Measurements from ENCODE around the gene WDR45B. TPM values are rescaled to one million over a fixed set of nuclear protein-coding genes. Genes with fewer than 3 reads are reported as not detected.

The WDR45B gene
- total RNA-seq, 1 donor from 2014 or later, result 41.4 TPM

DNA sequence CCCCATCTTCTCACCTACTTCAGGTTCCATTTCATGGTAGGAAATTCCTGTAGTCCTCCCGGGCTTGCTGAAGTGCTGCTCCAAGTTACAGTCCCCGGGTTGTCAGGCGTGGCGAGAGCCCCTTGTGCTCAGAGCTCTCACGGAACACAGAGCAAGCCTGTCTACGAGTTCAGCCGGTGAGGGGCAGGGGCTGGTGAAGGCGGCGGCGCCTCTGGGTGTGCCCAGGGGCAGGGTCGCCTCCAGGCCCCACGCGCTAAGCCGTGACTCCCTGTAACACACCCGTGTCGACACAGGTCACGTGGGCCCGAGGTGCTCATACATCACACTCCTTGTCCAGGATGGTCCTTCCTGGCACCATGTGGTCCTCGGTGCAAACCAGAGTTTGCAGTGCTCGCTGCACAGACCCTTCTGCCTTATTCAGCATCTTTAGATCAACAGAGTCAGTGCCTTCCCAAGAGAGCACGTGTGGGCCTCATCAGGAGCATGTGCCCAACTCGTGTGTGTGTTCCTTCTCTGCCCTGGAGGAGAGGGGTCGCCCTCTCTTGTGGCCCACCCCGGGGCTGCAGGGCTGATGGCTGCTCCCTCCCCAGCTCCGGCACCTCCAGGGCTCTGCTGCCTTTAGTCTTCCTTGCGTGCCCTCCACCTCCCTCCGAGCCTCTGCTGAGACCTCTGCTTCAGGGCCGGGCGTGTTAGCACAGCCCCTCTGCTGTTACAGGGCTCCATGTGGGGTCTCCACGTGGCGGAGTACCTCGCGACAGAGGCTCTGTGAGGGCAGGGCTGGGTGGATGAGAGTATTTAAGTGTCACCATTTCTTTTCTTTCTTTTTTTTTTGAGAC is 51.2 kb downstream of the WDR45B start:
- TF ChIP-seq, protein P1, sequence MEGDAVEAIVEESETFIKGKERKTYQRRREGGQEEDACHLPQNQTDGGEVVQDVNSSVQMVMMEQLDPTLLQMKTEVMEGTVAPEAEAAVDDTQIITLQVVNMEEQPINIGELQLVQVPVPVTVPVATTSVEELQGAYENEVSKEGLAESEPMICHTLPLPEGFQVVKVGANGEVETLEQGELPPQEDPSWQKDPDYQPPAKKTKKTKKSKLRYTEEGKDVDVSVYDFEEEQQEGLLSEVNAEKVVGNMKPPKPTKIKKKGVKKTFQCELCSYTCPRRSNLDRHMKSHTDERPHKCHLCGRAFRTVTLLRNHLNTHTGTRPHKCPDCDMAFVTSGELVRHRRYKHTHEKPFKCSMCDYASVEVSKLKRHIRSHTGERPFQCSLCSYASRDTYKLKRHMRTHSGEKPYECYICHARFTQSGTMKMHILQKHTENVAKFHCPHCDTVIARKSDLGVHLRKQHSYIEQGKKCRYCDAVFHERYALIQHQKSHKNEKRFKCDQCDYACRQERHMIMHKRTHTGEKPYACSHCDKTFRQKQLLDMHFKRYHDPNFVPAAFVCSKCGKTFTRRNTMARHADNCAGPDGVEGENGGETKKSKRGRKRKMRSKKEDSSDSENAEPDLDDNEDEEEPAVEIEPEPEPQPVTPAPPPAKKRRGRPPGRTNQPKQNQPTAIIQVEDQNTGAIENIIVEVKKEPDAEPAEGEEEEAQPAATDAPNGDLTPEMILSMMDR (IDR thresholded peaks at IDR 0.05; ENCODE audit: borderline replicate concordance), result no peak
- Histone ChIP-seq H3K4me3 (no peak overlapping the region), H3K27ac (replicated peaks) (no peak overlapping the region), H3K4me1 (peaks cover 55% of the 10 kb centered on the region), H3K36me3 (peaks cover 46% of the 10 kb centered on the region), H3K9me3 (replicated peaks) (no peaks in the 10 kb centered on the region), H3K27me3 (ENCODE audit: low read depth) (no peaks in the 10 kb centered on the region)
- DNase-seq, result no peak
- intact Hi-C loops (cut with micrococcal nuclease), result no loop called here

DNA sequence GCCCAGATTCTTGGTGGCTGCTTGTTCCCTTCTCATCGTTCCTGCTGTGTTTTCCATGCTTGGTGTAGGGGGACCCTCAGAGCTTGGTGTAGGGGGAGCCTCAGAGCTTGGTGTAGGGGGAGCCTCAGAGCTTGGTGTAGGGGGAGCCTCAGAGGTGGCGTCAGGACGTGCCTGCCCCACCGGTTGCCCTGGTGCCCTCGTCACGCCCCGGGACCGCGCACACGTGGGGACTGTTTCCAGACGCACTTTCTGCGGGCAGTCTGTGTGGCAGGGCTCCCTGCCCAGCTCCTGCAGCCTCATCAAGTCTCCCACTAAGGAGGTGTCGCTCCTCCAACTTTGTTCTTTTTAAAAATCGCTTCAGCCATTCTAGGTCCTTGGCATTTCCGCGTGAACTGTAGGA is 51.9 kb downstream of the WDR45B start:
- TF ChIP-seq, protein P1 (IDR thresholded peaks at IDR 0.05; ENCODE audit: borderline replicate concordance), result no peak
- no peak for DNase-seq
- Histone ChIP-seq H3K27ac (replicated peaks) (no peak overlapping the region), H3K4me3 (no peak overlapping the region), H3K36me3 (peaks cover 39% of the 10 kb centered on the region), H3K27me3 (ENCODE audit: low read depth) (no peaks in the 10 kb centered on the region), H3K4me1 (peaks cover 62% of the 10 kb centered on the region), H3K9me3 (replicated peaks) (no peaks in the 10 kb centered on the region)
- intact Hi-C loops (cut with micrococcal nuclease), result no loop called here

DNA sequence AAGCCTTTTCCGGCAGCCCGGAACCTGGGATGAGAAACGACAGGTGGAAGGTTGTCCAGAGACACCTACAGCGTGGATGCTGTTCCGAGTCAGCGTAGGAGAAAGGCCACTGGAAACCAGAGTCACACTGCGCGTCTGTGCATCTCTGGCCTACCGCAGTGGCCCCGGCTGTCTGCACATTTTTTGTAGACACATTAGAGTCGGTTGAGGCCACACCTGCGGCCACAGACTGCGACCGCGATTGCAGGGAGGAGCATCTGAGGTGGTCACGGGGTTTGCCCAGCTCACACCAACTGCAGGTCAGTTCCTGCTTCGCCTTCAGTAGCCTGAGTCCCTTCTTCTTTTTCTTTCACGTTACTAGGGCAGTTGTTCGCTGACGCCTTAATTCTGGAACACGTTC is 52.4 kb downstream of the WDR45B start:
- TF ChIP-seq, protein P1 (IDR thresholded peaks at IDR 0.05; ENCODE audit: borderline replicate concordance), result no peak
- no peaks in the 10 kb centered on the region for H3K9me3 ChIP-seq (replicated peaks)
- no peak for DNase-seq
- H3K4me3 ChIP-seq, result no peak overlapping the region
- peaks cover 35% of the 10 kb centered on the region for H3K36me3 ChIP-seq
- no peak overlapping the region for H3K27ac ChIP-seq (replicated peaks)
- no peaks in the 10 kb centered on the region for H3K27me3 ChIP-seq (ENCODE audit: low read depth)
- H3K4me1 ChIP-seq, result peaks cover 62% of the 10 kb centered on the region
- intact Hi-C loops (cut with micrococcal nuclease), result no loop called here

DNA sequence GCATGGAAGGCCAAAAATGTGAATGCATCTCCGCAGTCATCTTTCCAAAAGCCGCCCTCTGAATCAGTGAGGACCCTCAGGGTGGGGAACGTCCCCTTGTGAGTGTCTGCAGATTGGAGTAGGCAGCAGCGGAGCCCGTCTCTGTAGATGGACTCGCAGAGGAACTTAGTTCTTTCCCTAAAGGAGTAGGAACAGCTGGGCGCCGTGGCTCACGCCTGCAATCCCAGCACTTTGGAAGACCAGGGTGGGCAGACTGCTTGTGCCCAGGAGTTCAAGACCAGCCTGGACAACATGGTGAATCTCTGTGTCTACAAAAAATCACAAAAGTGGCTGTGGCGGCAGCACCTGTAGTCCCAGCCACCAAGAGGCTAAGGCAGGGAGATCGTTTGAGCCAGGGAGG is 53.7 kb downstream of the WDR45B start:
- Histone ChIP-seq H3K4me1 (peaks cover 58% of the 10 kb centered on the region), H3K9me3 (replicated peaks) (no peaks in the 10 kb centered on the region), H3K4me3 (no peak overlapping the region), H3K27ac (replicated peaks) (no peak overlapping the region), H3K36me3 (peaks cover 30% of the 10 kb centered on the region), H3K27me3 (ENCODE audit: low read depth) (no peaks in the 10 kb centered on the region)
- TF ChIP-seq, protein P1 (IDR thresholded peaks at IDR 0.05; ENCODE audit: borderline replicate concordance), result no peak
- no peak for DNase-seq
- intact Hi-C loops (cut with micrococcal nuclease), result no loop called here

DNA sequence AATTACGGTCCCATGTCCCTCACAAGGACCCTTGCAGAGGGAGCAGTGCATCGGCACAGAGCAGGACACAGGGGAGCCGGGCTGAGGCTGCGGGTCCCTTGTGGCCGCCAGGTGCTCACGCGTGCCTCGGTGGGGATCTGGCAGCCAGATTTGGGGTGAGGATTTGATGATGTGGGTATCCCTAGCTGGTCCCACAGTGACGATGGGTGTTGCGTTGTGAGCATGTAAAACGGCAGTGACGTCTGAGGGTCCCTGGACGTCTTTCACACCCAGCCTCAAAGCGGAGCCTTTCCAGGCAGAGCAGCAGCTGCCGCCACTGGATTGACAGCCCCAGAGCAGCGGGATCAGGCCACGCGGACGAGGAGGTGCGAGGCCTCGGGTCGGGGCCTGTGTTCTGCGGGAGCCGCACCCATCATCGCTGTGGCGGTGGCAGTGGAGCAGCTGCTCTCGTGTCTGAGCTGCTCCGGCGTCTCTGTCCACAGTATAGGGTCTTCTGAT is 54.6 kb downstream of the WDR45B start:
- Histone ChIP-seq H3K36me3 (peaks cover 30% of the 10 kb centered on the region), H3K27me3 (ENCODE audit: low read depth) (no peaks in the 10 kb centered on the region), H3K4me1 (peaks cover 55% of the 10 kb centered on the region), H3K9me3 (replicated peaks) (no peaks in the 10 kb centered on the region), H3K4me3 (peak overlapping the region; percentile 76), H3K27ac (replicated peaks) (peak overlapping the region; percentile 92)
- intact Hi-C loops (cut with micrococcal nuclease), result no loop called here
- DNase-seq, result no peak
- TF ChIP-seq, protein P1 (IDR thresholded peaks at IDR 0.05; ENCODE audit: borderline replicate concordance), result no peak
